GM18909 (cell line): ENCODE measurements around the gene TWF2.

Source experiments
- ATAC-seq: cut with Tn5 transposase; IDR thresholded peaks from one replicate; pipeline ENCODE4 v1.9.1; 2021; ENCODE audit warnings: mild to moderate bottlenecking; ENCODE audit not compliant: unreplicated experiment, poor library complexity

TWF2 gene

GRCh38 chr3:52259035-52259434 is 20.1 kb upstream of the TWF2 start:
- ATAC-seq = no peak

- no peak for ATAC-seq
Measured at GRCh38 chr3:52257911-52258310, 19.0 kb upstream of the TWF2 start.

- no peak for ATAC-seq
Measured at GRCh38 chr3:52256622-52257021, 17.7 kb upstream of the TWF2 start.

- ATAC-seq = no peak
Measured at GRCh38 chr3:52256159-52256558, 17.2 kb upstream of the TWF2 start.

- no peak for ATAC-seq
Measured at GRCh38 chr3:52254608-52255007, 15.7 kb upstream of the TWF2 start.

GRCh38 chr3:52253314-52254304 is 14.7 kb upstream of the TWF2 start:
- peak; percentile 90 for ATAC-seq

GRCh38 chr3:52250122-52250521 is 11.2 kb upstream of the TWF2 start:
- ATAC-seq = no peak

- no peak for ATAC-seq
Measured at GRCh38 chr3:52249683-52250082, 10.7 kb upstream of the TWF2 start.

GRCh38 chr3:52248816-52249547 is 10.0 kb upstream of the TWF2 start:
- ATAC-seq = no peak

GRCh38 chr3:52248165-52248541 is 9.2 kb upstream of the TWF2 start:
- ATAC-seq = no peak

- ATAC-seq = no peak
Measured at GRCh38 chr3:52247409-52248164, 8.6 kb upstream of the TWF2 start.

GRCh38 chr3:52246728-52247408 is 7.9 kb upstream of the TWF2 start:
- no peak for ATAC-seq

GRCh38 chr3:52246264-52246620 is 7.3 kb upstream of the TWF2 start:
- ATAC-seq = no peak

- ATAC-seq = peak; percentile 34
Measured at GRCh38 chr3:52245322-52246263, 6.6 kb upstream of the TWF2 start, which contains the start of gene PPM1M. PPM1M (plus strand) TSS chr3:52245759; CDS start chr3:52245825, 66 bp downstream.

- ATAC-seq = no peak
Measured at GRCh38 chr3:52243791-52244628, 5.1 kb upstream of the TWF2 start.

- ATAC-seq = no peak
Measured at GRCh38 chr3:52242039-52242438, 3.1 kb upstream of the TWF2 start.

GRCh38 chr3:52240886-52241370 is 2.0 kb upstream of the TWF2 start:
- ATAC-seq = no peak
